IPS DF 6.9 (cell line): ENCODE data around the gene TPRA1.

ENCODE experiments used
- DNase-seq: peaks from one replicate; pipeline ENCODE4 v3.0.0-alpha.2; 2013; ENCODE audit warnings: low read depth, low spot score
- H3K27ac ChIP-seq: one replicate; pipeline ENCODE4 v1.5.1; 2013; ENCODE audit warnings: low read length, control low read depth
- H3K27me3 ChIP-seq: 2 replicates; pipeline ENCODE4 v1.6.1; 2013; ENCODE audit warnings: mild to moderate bottlenecking, low read length; ENCODE audit not compliant: control insufficient read depth, insufficient read depth
- H3K36me3 ChIP-seq: 2 replicates; pipeline ENCODE4 v1.6.1; 2013; ENCODE audit warnings: low read length; ENCODE audit not compliant: control insufficient read depth, insufficient read depth
- H3K4me1 ChIP-seq: 2 replicates; pipeline ENCODE4 v1.6.1; 2013; ENCODE audit warnings: low read length; ENCODE audit not compliant: control insufficient read depth, insufficient read depth
- H3K4me3 ChIP-seq: 2 replicates; pipeline ENCODE4 v1.5.1; 2013; ENCODE audit warnings: mild to moderate bottlenecking, low read length
- H3K9me3 ChIP-seq: 2 replicates; pipeline ENCODE4 v1.6.1; 2013; ENCODE audit warnings: low read length, inconsistent platforms; ENCODE audit not compliant: control insufficient read depth, insufficient read depth
- WGBS: extraction: QIAGEN DNeasy Blood & Tissue Kit; methylation state at CpG from one replicate; pipeline ENCODE4 v1.1.7; 2013; ENCODE audit warnings: mixed read lengths, missing lambda C conversion rate; ENCODE audit not compliant: insufficient read length, insufficient coverage; 5-methylcytosine and 5-hydroxymethylcytosine counted together

Gene TPRA1

DNA sequence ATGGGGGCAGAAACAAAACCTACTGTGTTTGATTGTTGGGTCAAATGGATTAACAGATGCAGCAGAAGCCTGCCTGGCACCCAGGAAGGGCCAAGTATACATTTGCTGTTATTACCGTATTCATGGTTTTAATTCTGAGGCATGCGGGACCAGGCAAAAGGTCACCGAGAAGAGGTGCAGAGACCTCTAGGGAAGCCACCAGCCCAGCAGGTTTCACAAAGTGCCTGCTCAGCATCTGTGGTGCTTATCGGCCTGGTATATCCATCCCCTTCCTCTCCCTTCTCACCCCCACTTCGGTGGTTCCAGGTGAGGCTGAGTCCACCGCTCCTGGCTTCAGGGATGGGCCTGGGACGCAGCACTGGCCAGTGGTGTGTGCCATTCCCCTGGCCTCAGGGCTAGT lies 13.1 kb downstream of the TPRA1 start:
- DNase-seq = no peak
- Histone ChIP-seq H3K4me3 (no peak overlapping the region), H3K4me1 (no peaks in the 10 kb centered on the region), H3K27me3 (no peaks in the 10 kb centered on the region), H3K27ac (no peak overlapping the region), H3K9me3 (no peaks in the 10 kb centered on the region), H3K36me3 (peaks cover 12% of the 10 kb centered on the region)
- no CpG with 5 or more reads among the region's 7 CpGs for WGBS

DNA sequence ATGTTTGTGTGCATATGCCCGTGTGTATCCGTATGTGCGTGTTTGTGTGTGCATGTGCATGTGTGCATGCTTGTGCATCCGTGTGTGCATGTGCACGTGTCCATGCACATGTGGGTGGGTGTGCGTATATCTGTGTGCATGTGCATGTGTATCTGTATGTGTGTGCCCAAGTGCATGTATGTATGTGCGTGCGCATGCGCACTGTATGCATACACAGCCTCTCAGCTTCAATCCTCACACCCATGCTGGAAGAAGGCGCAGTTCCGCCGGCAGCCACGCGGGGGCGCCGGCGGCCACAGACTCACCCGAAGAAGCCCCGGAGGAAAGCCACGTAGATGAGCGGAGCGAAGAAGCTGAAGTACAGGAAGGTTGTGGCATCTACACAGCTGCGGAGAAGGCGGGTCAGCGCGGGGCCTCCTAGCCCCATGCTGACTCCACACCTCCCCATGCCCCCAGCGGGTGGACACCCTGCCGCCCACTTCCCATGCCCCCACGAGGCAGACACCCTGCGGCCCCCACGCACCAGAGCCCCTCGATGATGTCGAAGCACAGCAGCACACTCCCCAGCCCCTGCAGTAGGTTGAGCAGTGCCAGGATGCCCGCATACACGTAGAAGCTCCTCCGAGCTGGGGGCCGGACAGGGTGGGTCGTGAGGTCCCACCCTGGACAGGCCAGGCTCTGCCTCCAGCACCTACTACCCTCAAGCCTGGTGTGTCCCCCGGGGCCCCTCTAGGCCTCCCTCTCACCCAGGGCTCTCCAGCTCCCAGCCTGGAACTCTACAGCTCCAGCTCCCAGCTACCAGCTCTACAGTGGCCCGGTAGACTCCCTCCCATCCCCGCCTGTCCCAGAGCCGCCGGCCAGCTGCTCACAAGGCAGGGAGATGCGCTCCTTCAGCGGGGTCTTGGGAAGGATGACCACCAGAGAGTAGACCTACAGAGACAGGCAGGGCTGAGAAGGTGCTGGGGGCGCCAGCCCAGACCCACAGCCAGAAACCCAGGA lies 15.4 kb downstream of the TPRA1 start:
- Histone ChIP-seq H3K4me3 (no peak overlapping the region), H3K36me3 (peaks cover 12% of the 10 kb centered on the region), H3K27ac (no peak overlapping the region), H3K9me3 (no peaks in the 10 kb centered on the region), H3K4me1 (no peaks in the 10 kb centered on the region), H3K27me3 (no peaks in the 10 kb centered on the region)
- no CpG with 5 or more reads among the region's 46 CpGs for WGBS
- no peak for DNase-seq

DNA sequence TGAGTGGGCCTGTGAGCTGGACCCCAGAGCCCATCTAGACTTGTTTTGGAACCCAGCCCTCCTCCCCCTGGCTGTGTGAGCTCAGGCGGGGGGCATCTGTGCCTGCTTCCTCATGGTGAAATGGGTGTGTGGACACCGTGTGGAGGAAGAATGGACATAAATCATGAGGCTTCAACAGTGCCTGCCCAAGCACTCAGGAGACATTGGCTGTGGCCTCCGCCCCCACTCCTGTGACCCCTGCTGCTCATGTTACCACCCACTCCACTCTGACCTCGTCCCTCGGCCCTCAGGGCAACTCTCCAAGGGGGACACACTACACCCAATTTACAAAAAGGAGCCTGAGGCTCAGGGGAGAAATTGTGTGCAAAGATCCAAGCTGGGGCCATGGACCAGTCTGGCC lies 16.6 kb downstream of the TPRA1 start:
- no CpG with 5 or more reads among the region's 5 CpGs for WGBS
- no peak overlapping the region for H3K4me3 ChIP-seq
- peaks cover 9% of the 10 kb centered on the region for H3K36me3 ChIP-seq
- H3K4me1 ChIP-seq = no peaks in the 10 kb centered on the region
- no peaks in the 10 kb centered on the region for H3K27me3 ChIP-seq
- no peak overlapping the region for H3K27ac ChIP-seq
- H3K9me3 ChIP-seq = no peaks in the 10 kb centered on the region
- DNase-seq = no peak

DNA sequence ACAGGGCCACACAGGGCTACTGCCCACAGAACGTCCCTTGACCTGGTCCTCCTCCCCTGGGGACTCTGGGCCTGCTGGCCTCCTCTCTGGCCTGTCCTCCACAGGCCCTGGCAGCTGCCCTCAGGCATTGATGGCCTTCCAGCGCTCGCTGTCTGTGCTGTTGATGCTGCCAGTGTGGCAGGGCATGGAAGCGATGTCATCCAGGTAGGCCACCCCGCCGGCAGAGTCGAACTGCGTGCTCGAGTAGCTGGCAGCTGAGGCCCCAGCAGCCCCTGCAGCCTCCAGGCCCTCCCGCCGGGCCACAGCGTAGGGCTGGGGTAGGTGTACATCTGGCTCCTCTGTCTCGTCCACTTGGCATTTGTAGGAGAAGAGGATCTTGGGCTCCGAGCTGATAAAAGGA lies 17.1 kb downstream of the TPRA1 start:
- H3K4me1 ChIP-seq = no peaks in the 10 kb centered on the region
- no peaks in the 10 kb centered on the region for H3K9me3 ChIP-seq
- H3K36me3 ChIP-seq = peaks cover 9% of the 10 kb centered on the region
- WGBS = no CpG with 5 or more reads among the region's 14 CpGs
- H3K27me3 ChIP-seq = no peaks in the 10 kb centered on the region
- DNase-seq = no peak
- H3K27ac ChIP-seq = no peak overlapping the region
- no peak overlapping the region for H3K4me3 ChIP-seq

DNA sequence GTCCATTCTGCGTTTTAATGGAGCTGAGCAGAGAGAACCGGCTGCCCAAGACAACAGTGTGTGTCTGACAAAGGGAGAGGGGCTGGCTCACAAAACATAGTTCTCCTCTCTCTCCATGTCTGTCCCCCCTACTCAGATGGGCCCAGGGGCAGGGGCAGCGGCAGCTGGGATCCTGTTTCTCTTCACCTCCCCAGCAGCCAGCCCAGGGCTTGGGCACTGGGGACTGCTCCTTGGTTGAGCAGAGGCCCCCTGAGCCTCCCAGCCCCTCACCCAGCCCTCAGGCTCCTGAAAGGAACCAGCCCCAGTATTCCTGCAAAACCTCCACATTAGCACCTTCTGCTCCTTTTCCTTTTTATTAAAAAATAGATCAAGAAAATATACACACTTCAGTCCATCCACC lies 17.8 kb downstream of the TPRA1 start:
- H3K36me3 ChIP-seq = peaks cover 9% of the 10 kb centered on the region
- no peaks in the 10 kb centered on the region for H3K4me1 ChIP-seq
- no peak overlapping the region for H3K27ac ChIP-seq
- H3K4me3 ChIP-seq = no peak overlapping the region
- H3K9me3 ChIP-seq = no peaks in the 10 kb centered on the region
- H3K27me3 ChIP-seq = no peaks in the 10 kb centered on the region
- no CpG with 5 or more reads among the region's 3 CpGs for WGBS
- DNase-seq = no peak

GRCh38 chr3:127572186-127572585 lies 18.3 kb downstream of the TPRA1 start:
- Histone ChIP-seq H3K4me3 (no peak overlapping the region), H3K27ac (no peak overlapping the region), H3K9me3 (no peaks in the 10 kb centered on the region), H3K36me3 (peaks cover 9% of the 10 kb centered on the region), H3K27me3 (no peaks in the 10 kb centered on the region), H3K4me1 (no peaks in the 10 kb centered on the region)
- DNase-seq = no peak
- WGBS = no CpG with 5 or more reads among the region's 6 CpGs

DNA sequence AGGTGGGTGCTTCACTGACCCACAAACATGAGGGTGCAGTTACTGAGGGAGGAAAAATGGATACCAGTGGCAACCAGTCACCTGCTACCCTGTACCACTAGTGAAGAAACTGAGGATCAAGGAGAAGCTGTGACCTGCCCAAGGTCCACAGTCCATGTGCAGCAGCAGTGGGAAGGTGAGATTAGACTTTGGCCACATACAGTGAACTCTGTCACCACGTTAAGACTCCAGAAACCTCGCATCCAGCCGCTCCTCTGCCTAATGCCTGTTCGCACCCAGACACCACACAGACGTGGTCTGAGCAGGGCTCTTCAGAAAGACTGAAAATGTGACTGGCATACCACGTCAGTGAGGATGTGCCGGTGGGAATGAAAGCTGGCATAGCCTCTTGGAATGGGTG lies 20.0 kb downstream of the TPRA1 start:
- no peak for DNase-seq
- no peak overlapping the region for H3K4me3 ChIP-seq
- H3K36me3 ChIP-seq = peaks cover 9% of the 10 kb centered on the region
- no CpG with 5 or more reads among the region's 7 CpGs for WGBS
- H3K27ac ChIP-seq = no peak overlapping the region
- no peaks in the 10 kb centered on the region for H3K9me3 ChIP-seq
- H3K4me1 ChIP-seq = no peaks in the 10 kb centered on the region
- H3K27me3 ChIP-seq = no peaks in the 10 kb centered on the region

DNA sequence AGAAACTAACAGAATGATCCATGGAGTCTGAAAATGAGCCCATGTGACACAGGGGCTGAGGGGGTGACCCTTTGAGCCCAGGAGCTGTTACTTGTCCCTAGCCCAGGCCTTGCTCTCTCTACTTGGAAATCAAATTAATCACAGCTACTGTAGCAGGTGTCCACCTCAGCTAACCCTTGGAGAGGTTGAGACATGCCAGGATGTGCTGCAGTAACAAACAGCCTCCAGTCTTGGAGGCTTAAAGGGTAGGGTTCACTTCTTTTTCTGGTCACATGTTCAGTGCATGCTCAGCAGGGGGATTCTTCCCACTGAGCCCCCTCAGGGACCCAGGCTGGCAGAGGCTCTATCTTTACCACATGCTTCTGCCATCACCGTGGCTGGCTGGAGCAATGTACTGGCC lies 21.4 kb downstream of the TPRA1 start:
- DNase-seq = no peak
- peaks cover 6% of the 10 kb centered on the region; the same call in 1 of the 2 replicates for H3K36me3 ChIP-seq
- no CpG with 5 or more reads among the region's 1 CpG for WGBS
- no peaks in the 10 kb centered on the region for H3K4me1 ChIP-seq
- no peaks in the 10 kb centered on the region for H3K9me3 ChIP-seq
- H3K27ac ChIP-seq = no peak overlapping the region
- H3K4me3 ChIP-seq = no peak overlapping the region
- no peaks in the 10 kb centered on the region for H3K27me3 ChIP-seq

- peaks cover 6% of the 10 kb centered on the region; the same call in 1 of the 2 replicates for H3K36me3 ChIP-seq
- H3K27me3 ChIP-seq = no peaks in the 10 kb centered on the region
- no CpG with 5 or more reads among the region's 9 CpGs for WGBS
- no peak overlapping the region for H3K27ac ChIP-seq
- no peak for DNase-seq
- no peak overlapping the region for H3K4me3 ChIP-seq
- no peaks in the 10 kb centered on the region for H3K4me1 ChIP-seq
- no peaks in the 10 kb centered on the region for H3K9me3 ChIP-seq
Observed at GRCh38 chr3:127568586-127568985, 21.9 kb downstream of the TPRA1 start.

GRCh38 chr3:127566833-127567232 lies 23.7 kb downstream of the TPRA1 start:
- WGBS = no CpG with 5 or more reads among the region's 9 CpGs
- no peak overlapping the region for H3K27ac ChIP-seq
- H3K36me3 ChIP-seq = no peaks in the 10 kb centered on the region
- no peaks in the 10 kb centered on the region for H3K9me3 ChIP-seq
- no peak for DNase-seq
- H3K27me3 ChIP-seq = no peaks in the 10 kb centered on the region
- H3K4me1 ChIP-seq = no peaks in the 10 kb centered on the region
- no peak overlapping the region for H3K4me3 ChIP-seq

GRCh38 chr3:127565711-127566110 lies 24.8 kb downstream of the TPRA1 start:
- no peak overlapping the region for H3K4me3 ChIP-seq
- no peaks in the 10 kb centered on the region for H3K9me3 ChIP-seq
- H3K4me1 ChIP-seq = no peaks in the 10 kb centered on the region
- no CpG with 5 or more reads among the region's 7 CpGs for WGBS
- H3K27ac ChIP-seq = no peak overlapping the region
- H3K27me3 ChIP-seq = no peaks in the 10 kb centered on the region
- no peaks in the 10 kb centered on the region for H3K36me3 ChIP-seq
- no peak for DNase-seq
